Naive thymus-derived CD4-positive, alpha-beta T cell (primary cell): ENCODE data around the gene TPST1. TPM values are rescaled to one million over a fixed set of nuclear protein-coding genes. Genes with fewer than 3 reads are reported as not detected.

ENCODE experiments used
- ATAC-seq: fragments of 150-1000 bp; cut with Tn5 transposase; 2 replicates; pipeline ENCODE4 v1.10.0; 2021; ENCODE audit warnings: mild to moderate bottlenecking, moderate library complexity
- CTCF ChIA-PET: fragments of 350-600 bp; sonication (Branson Sonifier 250); formaldehyde crosslinking; loops from one replicate; lab custom pipeline; 2021; ENCODE audit warnings: antibody characterized with exemption; lab: Charles Lee
- POLR2A ChIA-PET: fragments of 350-600 bp; sonication (Branson Sonifier 250); formaldehyde crosslinking; loops from one replicate; lab custom pipeline; 2021; ENCODE audit warnings: antibody characterized with exemption, inconsistent platforms; lab: Charles Lee
- DNase-seq, 9 donors: peaks; one replicate each; pipeline versions ENCODE4 v3.0.0 to v3.0.0-alpha.2; 2020 to 2022; ENCODE audit warnings: mixed read lengths in 1 of 9
- H3K27ac ChIP-seq: one replicate; pipeline ENCODE4 v1.7.0; 2013; ENCODE audit warnings: mild to moderate bottlenecking, low read depth, low read length, moderate library complexity
- H3K27me3 ChIP-seq, 2 donors: one replicate each; pipeline ENCODE4 v1.7.0; 2013; ENCODE audit warnings: low read length in 2 of 2, mild to moderate bottlenecking in 2 of 2, moderate library complexity in 2 of 2; ENCODE audit not compliant: control insufficient read depth in 2 of 2, insufficient read depth in 2 of 2
- H3K36me3 ChIP-seq, 3 experiments: 1 replicate in 2 of 3; 2 replicates in 1 of 3; pipeline ENCODE4 v1.7.0; 2013; ENCODE audit warnings: low read length in 3 of 3, mild to moderate bottlenecking in 3 of 3, moderate library complexity in 1 of 3; ENCODE audit not compliant: insufficient read depth in 3 of 3, control insufficient read depth in 2 of 3
- H3K4me1 ChIP-seq, 2 donors: one replicate each; pipeline ENCODE4 v1.7.0; 2013; ENCODE audit warnings: low read length in 2 of 2, mild to moderate bottlenecking in 2 of 2, moderate library complexity in 1 of 2; ENCODE audit not compliant: control insufficient read depth in 2 of 2, insufficient read depth in 2 of 2
- H3K4me3 ChIP-seq: 2 replicates; pipeline ENCODE4 v1.7.0; 2013; ENCODE audit warnings: mild to moderate bottlenecking, low read length
- H3K9me3 ChIP-seq, 3 experiments: 1 replicate in 2 of 3; 2 replicates in 1 of 3; pipeline ENCODE4 v1.7.0; 2013; ENCODE audit warnings: low read length in 3 of 3; ENCODE audit not compliant: control insufficient read depth in 2 of 3
- H3K27ac Mint-ChIP-seq, 9 donors: one replicate each; pipeline ENCODE4 v1.8.0; 2020 to 2022; ENCODE audit warnings: mixed read lengths in 9 of 9, mild to moderate bottlenecking in 8 of 9, moderate library complexity in 5 of 9, inconsistent platforms in 2 of 9
- H3K27me3 Mint-ChIP-seq, 5 donors: one replicate each; pipeline ENCODE4 v1.8.0; 2021 to 2022; ENCODE audit warnings: mixed read lengths in 5 of 5, mild to moderate bottlenecking in 1 of 5
- H3K36me3 Mint-ChIP-seq, 5 donors: one replicate each; pipeline ENCODE4 v1.8.0; 2020 to 2022; ENCODE audit warnings: mixed read lengths in 5 of 5, mild to moderate bottlenecking in 3 of 5, inconsistent platforms in 1 of 5
- H3K4me1 Mint-ChIP-seq, 7 donors: one replicate each; pipeline ENCODE4 v1.8.0; 2020 to 2022; ENCODE audit warnings: mixed read lengths in 7 of 7, mild to moderate bottlenecking in 3 of 7, inconsistent platforms in 1 of 7
- H3K4me3 Mint-ChIP-seq, 10 donors: one replicate each; pipeline ENCODE4 v1.8.0; 2020 to 2022; ENCODE audit warnings: mild to moderate bottlenecking in 10 of 10, mixed read lengths in 10 of 10, moderate library complexity in 6 of 10, inconsistent platforms in 2 of 10
- H3K9me3 Mint-ChIP-seq, 11 donors: one replicate each; pipeline ENCODE4 v1.8.0; 2020 to 2022; ENCODE audit warnings: mixed read lengths in 11 of 11, mild to moderate bottlenecking in 4 of 11, inconsistent platforms in 1 of 11, moderate library complexity in 1 of 11
- intact Hi-C, 2 donors: fragments of 100-400 bp; cut with micrococcal nuclease; formaldehyde crosslinking; loops; one replicate each; pipeline ENCODE4 v1.15.1; 2023
- polyA plus RNA-seq, 2 donors: library from polyadenylated mRNA; unstranded; fragments of 300-500 nt; fragmentation: Illumina TruSeq; gene quantifications; one replicate each; pipeline ENCODE4 v1.2.3, GENCODE V29; 2021
- total RNA-seq, 6 experiments: library from RNA in 5 of 6; stranded (reverse) in 5 of 6; gene quantifications; 1 replicate in 5 of 6; 2 replicates in 1 of 6; pipeline ENCODE4 v1.2.3 and lab custom pipeline; 2021 to 2026

Gene TPST1
- total and polyA plus RNA-seq, 7 experiments from 2014 or later = 0.70 to 5.5 (median 2.7) TPM

- no peak overlapping the region for H3K27ac Mint-ChIP-seq
- peaks cover 0 to 18% (median 9%) of the 10 kb centered on the region in 11 donors for H3K9me3 Mint-ChIP-seq
- Histone ChIP-seq H3K27ac (no peak overlapping the region), H3K4me3 (no peak overlapping the region), H3K9me3 (no peaks in the 10 kb centered on the region), H3K27me3 (no peaks in the 10 kb centered on the region), H3K4me1 (no peaks in the 10 kb centered on the region), H3K36me3 (no peaks in the 10 kb centered on the region)
- ATAC-seq (no peak), DNase-seq (no peak)
- H3K4me3 Mint-ChIP-seq = no peak overlapping the region
- H3K27me3 Mint-ChIP-seq = peaks cover 0 to 5% (median 0%) of the 10 kb centered on the region in 5 donors
- peaks cover 0 to 22% (median 11%) of the 10 kb centered on the region in 5 donors for H3K36me3 Mint-ChIP-seq
- peaks cover 0 to 4% (median 0%) of the 10 kb centered on the region in 7 donors for H3K4me1 Mint-ChIP-seq
- CTCF ChIA-PET = no interaction called here
- POLR2A ChIA-PET = interaction anchor here (0.6 kb wide), 1 partner anchor 655 kb away, joined by 3 read pairs; no protein-coding TSS in a partner anchor
- intact Hi-C loops = no loop called here
These were observed 98.5 kb downstream of the TPST1 start for GRCh38 chr7:66303454-66304155.

- Mint-ChIP-seq H3K9me3 (peaks cover 0 to 9% (median 5%) of the 10 kb centered on the region in 11 donors), H3K4me1 (peaks cover 0 to 4% (median 0%) of the 10 kb centered on the region in 7 donors), H3K27ac (no peak overlapping the region), H3K4me3 (no peak overlapping the region), H3K27me3 (peaks cover 0 to 5% (median 0%) of the 10 kb centered on the region in 5 donors), H3K36me3 (peaks cover 0 to 19% (median 7%) of the 10 kb centered on the region in 5 donors)
- POLR2A ChIA-PET = no interaction called here
- CTCF ChIA-PET = no interaction called here
- Histone ChIP-seq H3K4me1 (no peaks in the 10 kb centered on the region), H3K4me3 (no peak overlapping the region), H3K27me3 (no peaks in the 10 kb centered on the region), H3K9me3 (no peaks in the 10 kb centered on the region), H3K27ac (no peak overlapping the region), H3K36me3 (no peaks in the 10 kb centered on the region)
- no peak for ATAC-seq
- intact Hi-C loops = no loop called here
- no peak for DNase-seq
These were observed 99.4 kb downstream of the TPST1 start for GRCh38 chr7:66304536-66304935.

GRCh38 chr7:66306243-66306642 lies 101.1 kb downstream of the TPST1 start:
- no peak overlapping the region for H3K27ac Mint-ChIP-seq
- H3K9me3 ChIP-seq = no peaks in the 10 kb centered on the region
- no peak overlapping the region for H3K4me3 ChIP-seq
- peaks cover 0 to 5% (median 0%) of the 10 kb centered on the region in 5 donors for H3K27me3 Mint-ChIP-seq
- no peaks in the 10 kb centered on the region for H3K9me3 Mint-ChIP-seq
- ChIA-PET POLR2A (no interaction called here), CTCF (no interaction called here)
- no peaks in the 10 kb centered on the region for H3K36me3 ChIP-seq
- no peaks in the 10 kb centered on the region for H3K27me3 ChIP-seq
- H3K4me1 Mint-ChIP-seq = peaks cover 0 to 4% (median 0%) of the 10 kb centered on the region in 7 donors
- peaks cover 0 to 12% (median 0%) of the 10 kb centered on the region in 5 donors for H3K36me3 Mint-ChIP-seq
- no peak overlapping the region for H3K4me3 Mint-ChIP-seq
- ATAC-seq = no peak
- no peak for DNase-seq
- no peak overlapping the region for H3K27ac ChIP-seq
- intact Hi-C loops = no loop called here
- H3K4me1 ChIP-seq = no peaks in the 10 kb centered on the region

- H3K27ac Mint-ChIP-seq = no peak overlapping the region
- ChIA-PET POLR2A (no interaction called here), CTCF (no interaction called here)
- no peak overlapping the region for H3K4me3 Mint-ChIP-seq
- peaks cover 0 to 4% (median 0%) of the 10 kb centered on the region in 7 donors for H3K4me1 Mint-ChIP-seq
- H3K27me3 Mint-ChIP-seq = peaks cover 0 to 8% (median 0%) of the 10 kb centered on the region in 5 donors
- Histone ChIP-seq H3K27me3 (no peaks in the 10 kb centered on the region), H3K36me3 (no peaks in the 10 kb centered on the region), H3K27ac (no peak overlapping the region), H3K4me1 (no peaks in the 10 kb centered on the region), H3K9me3 (no peaks in the 10 kb centered on the region), H3K4me3 (no peak overlapping the region)
- intact Hi-C loops = no loop called here
- H3K36me3 Mint-ChIP-seq = peaks cover 0 to 9% (median 0%) of the 10 kb centered on the region in 5 donors
- ATAC-seq = no peak
- no peak for DNase-seq
- peaks cover 0 to 1% (median 0%) of the 10 kb centered on the region in 11 donors for H3K9me3 Mint-ChIP-seq
These were observed 102.6 kb downstream of the TPST1 start for GRCh38 chr7:66307591-66308215.

- H3K9me3 Mint-ChIP-seq = peaks cover 0 to 1% (median 0%) of the 10 kb centered on the region in 11 donors
- Histone ChIP-seq H3K27ac (no peak overlapping the region), H3K27me3 (no peaks in the 10 kb centered on the region), H3K4me3 (no peak overlapping the region), H3K36me3 (no peaks in the 10 kb centered on the region), H3K4me1 (no peaks in the 10 kb centered on the region), H3K9me3 (no peaks in the 10 kb centered on the region)
- peaks cover 0 to 4% (median 2%) of the 10 kb centered on the region in 5 donors for H3K27me3 Mint-ChIP-seq
- intact Hi-C loops = no loop called here
- H3K27ac Mint-ChIP-seq = no peak overlapping the region
- H3K4me3 Mint-ChIP-seq = no peak overlapping the region
- peaks cover 0 to 9% (median 0%) of the 10 kb centered on the region in 5 donors for H3K36me3 Mint-ChIP-seq
- ATAC-seq = no peak
- ChIA-PET CTCF (no interaction called here), POLR2A (no interaction called here)
- DNase-seq = no peak
- peaks cover 0 to 6% (median under 1%) of the 10 kb centered on the region in 7 donors for H3K4me1 Mint-ChIP-seq
These were observed 103.3 kb downstream of the TPST1 start for GRCh38 chr7:66308411-66308810.

- Histone ChIP-seq H3K4me1 (no peaks in the 10 kb centered on the region), H3K4me3 (no peak overlapping the region), H3K27me3 (no peaks in the 10 kb centered on the region), H3K27ac (no peak overlapping the region), H3K36me3 (no peaks in the 10 kb centered on the region), H3K9me3 (no peaks in the 10 kb centered on the region)
- Mint-ChIP-seq H3K9me3 (peaks cover 0 to 1% (median 0%) of the 10 kb centered on the region in 11 donors), H3K4me3 (no peak overlapping the region), H3K27me3 (peaks cover 0 to 4% (median 2%) of the 10 kb centered on the region in 5 donors), H3K4me1 (peaks cover 0 to 14% (median 5%) of the 10 kb centered on the region in 7 donors), H3K27ac (no peak overlapping the region), H3K36me3 (peaks cover 0 to 9% (median 0%) of the 10 kb centered on the region in 5 donors)
- ChIA-PET POLR2A (no interaction called here), CTCF (no interaction called here)
- ATAC-seq = no peak
- no peak for DNase-seq
- intact Hi-C loops = no loop called here
These were observed 105.5 kb downstream of the TPST1 start for GRCh38 chr7:66310620-66311019.
